22Rv1 (cell line): ENCODE results near the gene SIRT7.
"Not testable (repeated sequence)": the region's sequence is repeated elsewhere in the genome, so short reads cannot be mapped to it uniquely, and the experiment has no call there.

Experiments
- H3K27ac ChIP-seq: fragments of 450-650 bp; 2 replicates; pipeline ENCODE4 v1.5.1; 2017
- CTCF ChIP-seq: fragments of 450-650 bp; IDR thresholded peaks from 2 replicates; pipeline ENCODE4 v1.5.1; 2017; ENCODE audit warnings: mild to moderate bottlenecking
- ZFX ChIP-seq: fragments of 450-650 bp; IDR thresholded peaks from 2 replicates; pipeline ENCODE4 v1.6.1; 2017; ENCODE audit warnings: antibody characterized with exemption, borderline replicate concordance

The SIRT7 gene

GRCh38 chr17:81955756-81956544, 38.0 kb upstream of the SIRT7 start:
- no peak overlapping the region for H3K27ac ChIP-seq
- TF ChIP-seq ZFX (no peak), CTCF (no peak)

GRCh38 chr17:81955058-81955681, 37.2 kb upstream of the SIRT7 start:
- TF ChIP-seq ZFX: no peak
- TF ChIP-seq CTCF: no peak

DNA sequence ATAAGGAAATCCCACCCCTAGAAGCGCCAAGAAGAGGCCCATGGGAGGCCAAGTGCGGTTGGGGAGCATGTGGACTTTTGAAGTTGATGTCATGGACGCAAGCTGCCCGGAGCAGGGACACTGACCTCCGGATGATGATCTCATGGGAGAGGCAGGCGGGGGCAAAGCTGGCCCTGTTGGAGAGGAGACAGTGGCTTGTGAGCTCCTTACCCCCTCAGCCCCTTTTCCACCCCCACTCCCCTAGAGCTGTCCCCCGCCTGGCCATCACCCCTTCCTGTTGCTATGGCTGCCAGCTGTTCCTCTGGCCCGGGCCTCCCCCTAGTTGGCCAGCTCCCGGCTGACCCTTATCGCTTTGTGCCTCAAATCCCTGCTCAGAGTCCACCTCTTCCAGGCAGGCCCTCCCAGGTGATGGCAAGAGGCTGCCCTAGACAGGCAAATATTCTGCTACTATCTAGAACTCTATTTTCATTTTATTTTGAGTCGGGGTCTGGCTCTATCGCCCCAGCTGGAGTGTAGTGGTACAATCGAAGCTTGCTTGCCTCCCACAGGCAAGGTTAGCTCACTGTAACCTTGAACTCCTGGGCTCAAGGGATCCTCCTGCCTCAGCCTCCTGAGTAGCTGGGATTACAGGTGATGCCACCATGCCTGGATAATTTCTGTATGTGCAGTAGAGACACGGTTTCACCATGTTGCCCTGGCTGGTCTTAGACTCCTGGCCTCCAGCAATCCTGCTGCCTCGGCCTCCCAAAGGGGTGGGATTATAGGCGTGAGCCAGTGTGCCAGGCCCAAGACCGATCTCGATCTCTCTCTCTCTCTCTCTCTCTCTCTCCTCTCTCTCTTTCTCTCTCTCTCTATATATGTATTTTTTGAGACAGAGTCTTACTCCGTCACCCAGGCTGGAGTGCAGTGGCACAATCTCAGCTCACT, 36.4 kb upstream of the SIRT7 start:
- H3K27ac ChIP-seq: no peak overlapping the region
- TF ChIP-seq CTCF (no peak), ZFX (no peak)

More at GRCh38 chr17:81955058-81955681, 37.2 kb upstream of the SIRT7 start:
- H3K27ac ChIP-seq: no peak overlapping the region

- not testable (repeated sequence) for H3K27ac ChIP-seq
Measured at GRCh38 chr17:81953443-81953842, 35.5 kb upstream of the SIRT7 start.

DNA sequence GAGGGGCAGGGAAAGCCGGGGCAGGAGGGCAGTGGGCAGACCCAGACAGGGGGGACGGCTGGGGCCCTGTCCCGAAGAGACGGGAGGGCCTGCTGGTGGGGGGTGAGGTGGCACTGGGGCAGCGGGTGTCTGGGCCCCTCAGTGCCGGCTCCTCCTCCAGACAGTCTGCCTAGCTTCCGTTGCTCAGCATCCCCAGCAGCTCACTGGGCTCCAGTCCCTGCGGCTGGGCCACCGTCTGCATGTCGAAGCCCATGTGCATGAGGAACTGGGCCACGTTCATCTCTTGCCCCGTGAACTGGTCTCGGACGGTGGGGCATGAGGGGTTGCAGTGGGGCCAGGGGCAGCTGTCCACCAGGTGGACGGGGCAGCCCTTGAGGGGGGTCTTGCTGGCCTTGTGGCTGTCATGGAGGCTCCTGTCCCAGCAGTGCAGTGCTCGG, 34.8 kb upstream of the SIRT7 start:
- no peak overlapping the region for H3K27ac ChIP-seq
- TF ChIP-seq CTCF (no peak), ZFX (no peak)

DNA sequence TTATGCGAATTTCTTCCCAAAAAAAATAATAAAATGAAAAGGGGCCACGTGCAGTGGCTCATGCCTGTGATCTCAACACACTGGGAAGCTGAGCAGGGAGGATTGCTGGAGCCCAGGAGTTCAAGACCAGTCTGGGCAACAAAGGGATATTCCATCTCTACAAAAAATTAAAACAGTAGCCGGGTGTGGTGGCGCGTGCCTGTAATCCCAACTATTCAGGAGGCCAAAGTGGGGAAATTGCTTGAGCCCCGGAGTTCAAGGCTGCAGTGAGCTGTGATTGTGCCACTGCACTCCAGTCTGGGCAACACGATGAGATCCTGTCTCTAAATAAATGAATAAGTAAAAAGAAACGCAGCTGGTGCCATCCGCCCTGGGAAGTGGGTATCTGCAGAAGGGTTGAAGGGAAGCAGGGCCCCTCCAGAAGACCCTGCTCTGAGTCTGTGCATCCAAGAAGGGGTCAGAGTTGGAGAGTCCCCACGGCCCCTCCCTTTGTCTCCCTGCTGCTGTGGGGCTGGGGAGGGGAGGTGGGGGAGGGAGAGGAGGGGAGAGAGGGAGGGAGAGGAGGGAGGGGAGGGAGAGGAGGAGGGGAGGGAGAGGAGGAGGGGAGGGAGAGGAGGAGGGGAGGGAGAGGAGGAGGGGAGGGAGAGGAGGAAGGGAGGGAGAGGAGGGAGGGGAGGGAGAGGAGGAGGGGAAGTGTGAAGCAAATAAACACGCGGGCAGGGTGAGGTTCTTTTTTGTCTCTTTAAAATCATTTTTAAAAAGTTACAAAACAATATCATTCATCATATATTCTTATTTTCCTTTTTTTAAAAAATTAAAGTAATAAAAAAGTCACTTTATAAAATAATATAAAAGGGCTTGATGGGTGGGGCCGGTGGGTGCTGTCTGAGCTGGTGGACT, 34.1 kb upstream of the SIRT7 start:
- H3K27ac ChIP-seq: no peak overlapping the region
- no peak for TF ChIP-seq CTCF
- no peak for TF ChIP-seq ZFX

GRCh38 chr17:81950501-81950900, 32.5 kb upstream of the SIRT7 start:
- no peak for TF ChIP-seq CTCF
- no peak for TF ChIP-seq ZFX
- H3K27ac ChIP-seq: no peak overlapping the region
